Mesodermal cell (in vitro differentiated cells): ENCODE data around the gene GNRHR.
A peak's percentile ranks its signal among the peaks of the same experiment; 100 is the strongest.
"Not testable (repeated sequence)": the region's sequence is repeated elsewhere in the genome, so short reads cannot be mapped to it uniquely, and the experiment has no call there.

Experiments
- H3K27ac ChIP-seq: 2 replicates; pipeline ENCODE4 v1.7.0; 2013; ENCODE audit warnings: mild to moderate bottlenecking, low read depth, low read length, moderate library complexity; ENCODE audit not compliant: severe bottlenecking
- H3K36me3 ChIP-seq: 2 replicates; pipeline ENCODE4 v1.7.1; 2013; ENCODE audit warnings: mild to moderate bottlenecking, low read length, moderate library complexity; ENCODE audit not compliant: control insufficient read depth, insufficient read depth
- H3K4me1 ChIP-seq: one replicate; pipeline ENCODE4 v1.7.1; 2013; ENCODE audit warnings: mild to moderate bottlenecking, low read length; ENCODE audit not compliant: insufficient read depth, control insufficient read depth, poor library complexity, severe bottlenecking
- H3K4me3 ChIP-seq: 2 replicates; pipeline ENCODE4 v1.7.0; 2013; ENCODE audit warnings: low read length, control low read depth, mild to moderate bottlenecking; ENCODE audit not compliant: insufficient read depth, poor library complexity, severe bottlenecking; ENCODE audit errors: extremely low read depth
- H3K9me3 ChIP-seq: 2 replicates; pipeline ENCODE4 v1.7.1; 2013; ENCODE audit warnings: mild to moderate bottlenecking, low read length, moderate library complexity; ENCODE audit not compliant: control insufficient read depth
- WGBS, 2 experiments: methylation state at CpG; one replicate each; pipeline ENCODE4 v1.1.5; 2013; ENCODE audit warnings: missing lambda C conversion rate in 2 of 2; ENCODE audit not compliant: insufficient coverage in 2 of 2; 5-methylcytosine and 5-hydroxymethylcytosine counted together

Gene GNRHR

DNA sequence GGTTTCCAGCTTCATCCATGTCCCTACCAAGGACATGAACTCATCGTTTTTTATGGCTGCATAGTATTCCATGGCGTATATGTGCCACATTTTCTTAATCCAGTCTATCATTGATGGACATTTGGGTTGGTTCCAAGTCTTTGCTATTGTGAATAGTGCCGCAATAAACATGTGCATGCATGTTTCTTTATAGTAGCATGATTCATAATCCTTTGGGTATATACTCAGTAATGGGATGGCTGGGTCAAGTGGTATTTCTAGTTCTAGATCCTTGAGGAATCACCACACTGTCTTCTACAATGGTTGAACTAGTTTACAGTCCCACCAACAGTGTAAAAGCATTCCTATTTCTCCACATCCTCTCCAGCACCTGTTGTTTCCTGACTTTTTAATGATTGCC lies 23.7 kb downstream of the GNRHR start:
- not testable (repeated sequence) for H3K4me1 ChIP-seq, H3K36me3 ChIP-seq, H3K4me3 ChIP-seq, H3K27ac ChIP-seq
- peaks cover 16% of the 10 kb centered on the region for H3K9me3 ChIP-seq
- no CpG with 5 or more reads among the region's 3 CpGs for WGBS, 2 experiments

DNA sequence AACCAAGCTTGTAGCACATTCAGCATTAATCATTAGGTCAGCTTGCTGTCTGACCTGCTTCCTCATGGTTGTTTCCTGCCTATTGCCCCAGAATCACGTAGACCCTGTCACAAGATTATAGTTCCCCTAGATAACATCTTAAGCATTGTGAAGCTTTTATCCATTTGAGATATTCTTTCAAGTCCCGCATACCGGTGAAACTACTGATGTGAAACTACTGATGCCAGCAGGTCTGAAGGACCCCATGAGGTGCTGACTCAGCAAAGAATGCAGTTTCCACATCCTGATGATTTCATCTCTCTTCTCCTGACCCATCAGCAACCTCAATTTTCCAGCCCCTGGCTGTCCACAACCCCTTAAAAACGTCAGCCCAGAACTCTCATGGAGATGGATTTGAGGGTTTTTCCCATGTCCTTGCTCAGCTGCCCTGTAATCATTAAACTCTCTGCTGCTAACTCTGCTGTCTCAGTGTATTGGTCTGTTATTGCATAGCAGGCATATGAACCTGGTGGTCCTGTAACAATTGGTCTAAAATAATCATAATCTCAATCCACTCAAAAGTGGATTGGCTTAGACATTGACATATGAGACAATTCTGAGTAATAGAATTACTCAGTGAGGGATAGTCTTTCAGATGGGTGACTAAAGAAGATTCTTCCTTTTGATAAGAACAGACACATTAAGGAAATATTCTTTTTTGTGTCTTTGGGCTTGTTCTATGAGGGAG lies 26.9 kb downstream of the GNRHR start:
- 91 to 94% methylated on average over 2 to 3 of the region's 4 CpGs for WGBS, 2 experiments
- H3K4me3 ChIP-seq, result no peak overlapping the region
- peak overlapping the region; percentile 1 for H3K27ac ChIP-seq
- H3K36me3 ChIP-seq, result peaks cover 15% of the 10 kb centered on the region
- peaks cover 1% of the 10 kb centered on the region for H3K4me1 ChIP-seq
- peaks cover 16% of the 10 kb centered on the region for H3K9me3 ChIP-seq

DNA sequence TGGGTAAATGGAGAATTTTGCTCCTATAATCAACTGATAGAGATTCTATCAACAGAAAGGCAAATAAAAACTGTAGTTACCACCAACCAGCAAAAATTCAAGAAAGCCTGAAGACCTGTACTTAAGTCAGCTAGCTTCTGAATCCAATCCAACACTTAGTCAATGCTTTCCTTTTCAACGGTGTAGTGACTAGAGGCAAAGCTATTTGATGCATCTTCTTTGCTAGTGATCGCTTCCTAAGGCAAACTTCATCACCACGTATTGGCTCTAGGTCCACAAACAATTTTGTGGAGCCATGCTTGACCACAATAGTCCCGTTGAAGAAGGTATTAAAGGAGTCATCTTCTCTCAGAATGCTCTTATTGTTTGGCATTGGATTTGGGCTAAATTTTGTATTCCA lies 28.2 kb downstream of the GNRHR start:
- Histone ChIP-seq H3K9me3 (peaks cover 16% of the 10 kb centered on the region), H3K27ac (no peak overlapping the region), H3K36me3 (peaks cover 15% of the 10 kb centered on the region), H3K4me1 (peaks cover 14% of the 10 kb centered on the region), H3K4me3 (no peak overlapping the region)
- WGBS, 2 experiments, result 86 to 90% methylated on average over 4 of the region's 4 CpGs

DNA sequence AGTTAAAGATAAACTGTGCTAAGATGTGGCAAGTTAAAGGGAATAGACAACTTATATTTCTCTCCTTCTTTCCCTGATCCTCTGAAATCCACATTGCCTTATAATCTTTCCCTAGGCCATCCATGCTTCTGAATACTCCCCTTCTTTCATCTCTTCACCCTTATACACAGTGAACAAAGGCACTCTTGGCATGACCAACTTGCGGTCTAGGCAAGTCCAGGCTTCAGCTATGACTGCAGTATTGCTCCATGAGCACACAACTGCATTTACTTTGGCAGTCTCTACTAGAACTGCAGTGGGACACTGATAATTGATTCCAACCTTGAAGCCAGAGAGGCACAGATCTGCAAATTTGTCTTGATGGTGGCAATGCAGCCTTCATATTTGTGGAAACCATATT lies 29.1 kb downstream of the GNRHR start:
- H3K27ac ChIP-seq, result no peak overlapping the region
- H3K4me3 ChIP-seq, result no peak overlapping the region
- peaks cover 16% of the 10 kb centered on the region for H3K9me3 ChIP-seq
- peaks cover 21% of the 10 kb centered on the region for H3K36me3 ChIP-seq
- WGBS, 2 experiments, result 100% methylated on average over 1 of the region's 1 CpG
- H3K4me1 ChIP-seq, result peaks cover 16% of the 10 kb centered on the region

DNA sequence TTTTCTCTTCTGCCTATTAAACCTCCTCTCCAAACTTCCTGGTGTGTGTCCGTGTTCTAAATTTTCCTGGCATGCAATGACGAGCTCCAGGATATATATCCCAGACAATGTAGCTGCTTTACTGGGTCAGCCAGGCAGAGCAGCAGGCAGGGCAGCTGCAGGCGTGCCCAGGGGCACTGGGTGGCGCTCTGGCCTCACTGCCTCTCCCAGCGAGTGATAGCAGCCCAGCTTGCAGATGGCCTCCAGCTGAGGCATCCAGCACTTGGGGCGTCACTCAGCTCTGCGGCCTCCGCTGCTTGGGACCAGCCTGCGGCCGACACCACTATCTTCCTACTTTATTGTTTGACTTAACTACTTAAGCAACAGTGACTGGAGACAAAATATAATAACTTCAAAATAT lies 30.2 kb downstream of the GNRHR start:
- peaks cover 16% of the 10 kb centered on the region for H3K9me3 ChIP-seq
- peaks cover 16% of the 10 kb centered on the region for H3K4me1 ChIP-seq
- no peak overlapping the region for H3K27ac ChIP-seq
- 86 to 96% methylated on average over 3 to 6 of the region's 10 CpGs for WGBS, 2 experiments
- H3K4me3 ChIP-seq, result no peak overlapping the region
- H3K36me3 ChIP-seq, result peaks cover 24% of the 10 kb centered on the region

DNA sequence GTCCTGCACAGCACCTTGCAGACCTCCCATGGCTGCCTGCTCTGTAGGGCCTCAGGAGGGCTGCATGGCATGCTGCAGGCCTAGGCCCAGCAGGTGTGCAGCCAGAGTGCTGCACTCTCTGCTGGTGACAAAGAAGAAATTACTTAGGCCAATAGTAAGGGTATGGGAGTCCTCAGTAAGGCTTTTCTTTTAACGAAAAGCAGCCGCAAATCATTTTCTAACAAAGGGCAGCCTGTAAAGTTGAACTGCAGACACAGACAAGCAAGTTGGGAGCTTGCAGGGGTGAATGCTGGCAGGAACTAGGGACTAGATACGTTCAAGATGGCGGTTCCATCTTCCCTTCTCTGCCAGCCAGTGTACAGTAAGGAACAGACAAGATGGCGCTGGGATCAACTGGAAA lies 30.8 kb downstream of the GNRHR start:
- Histone ChIP-seq H3K9me3 (peaks cover 12% of the 10 kb centered on the region), H3K4me3 (no peak overlapping the region), H3K36me3 (peaks cover 24% of the 10 kb centered on the region), H3K27ac (no peak overlapping the region), H3K4me1 (peaks cover 16% of the 10 kb centered on the region)
- 83 to 92% methylated on average over 3 to 5 of the region's 5 CpGs for WGBS, 2 experiments

DNA sequence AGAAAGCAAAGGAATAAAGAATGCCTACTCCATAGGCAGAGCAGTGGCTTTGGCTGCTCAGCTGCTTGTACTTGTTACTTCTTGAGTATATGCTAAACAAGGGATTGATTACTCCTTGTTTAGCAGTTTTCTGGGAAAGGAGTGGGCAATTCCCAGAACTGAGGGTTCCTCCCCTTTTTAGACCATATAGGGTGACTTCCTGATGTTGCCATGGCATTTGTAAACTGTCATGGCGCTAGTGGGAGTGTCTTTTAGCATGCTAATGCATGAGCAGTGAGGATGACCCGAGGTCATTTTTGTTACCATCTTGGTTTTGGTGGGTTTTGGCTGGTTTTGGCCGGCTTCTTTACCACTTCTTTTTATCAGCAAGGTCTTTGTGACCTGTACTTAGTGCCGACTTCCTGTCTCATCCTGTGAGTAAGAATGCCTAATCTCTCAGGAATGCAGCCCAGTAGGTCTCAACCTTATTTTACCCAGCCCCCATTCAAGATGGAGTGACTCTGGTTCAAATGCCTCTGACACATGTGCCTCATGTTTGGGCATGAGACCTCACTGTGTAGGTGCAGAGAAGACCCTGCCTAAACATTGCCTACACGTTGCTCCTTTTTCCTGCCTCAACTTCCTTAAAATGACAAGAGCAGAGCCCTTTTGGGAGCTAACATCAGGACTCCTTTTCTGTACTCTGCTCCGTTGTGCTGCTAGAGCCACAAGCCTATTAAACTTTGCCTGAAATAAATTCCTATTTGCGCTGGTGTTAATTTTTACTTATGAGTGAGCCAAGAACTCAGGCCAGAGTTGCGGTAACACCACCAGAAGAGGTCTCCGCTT lies 32.2 kb downstream of the GNRHR start:
- WGBS, 2 experiments, result 86 to 87% methylated on average over 7 to 9 of the region's 9 CpGs
- Histone ChIP-seq H3K9me3 (peaks cover 4% of the 10 kb centered on the region), H3K4me1 (peaks cover 16% of the 10 kb centered on the region), H3K4me3 (no peak overlapping the region), H3K36me3 (peaks cover 34% of the 10 kb centered on the region), H3K27ac (peak overlapping the region; percentile 67)

DNA sequence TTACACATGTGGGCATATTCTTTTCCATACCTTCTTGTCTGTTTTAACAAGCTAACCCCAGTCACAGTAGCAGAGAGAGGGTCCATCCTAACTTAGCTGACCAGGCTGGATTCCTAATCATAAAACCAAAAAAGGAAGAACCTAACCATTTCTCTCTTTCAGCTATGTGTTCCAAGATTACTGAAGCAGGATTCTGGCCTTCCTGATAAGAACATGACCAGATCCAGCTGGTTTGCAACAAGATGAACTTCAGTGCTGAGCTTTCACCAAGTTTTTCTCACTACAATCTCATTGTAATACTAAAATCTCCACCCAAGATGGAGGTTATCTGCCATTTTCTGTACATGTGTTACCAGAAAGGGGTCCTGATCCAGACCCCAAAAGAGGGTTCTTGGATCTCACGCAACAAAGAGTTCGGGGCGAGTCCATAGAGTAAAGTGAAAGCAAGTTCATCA lies 32.8 kb downstream of the GNRHR start:
- 100% methylated on average over 3 of the region's 3 CpGs for whole genome bisulfite sequencing, 2 experiments
- peak overlapping the region; percentile 67 for H3K27ac ChIP-seq
- H3K9me3 ChIP-seq, result no peaks in the 10 kb centered on the region
- H3K36me3 ChIP-seq, result peaks cover 36% of the 10 kb centered on the region
- no peak overlapping the region for H3K4me3 ChIP-seq
- peaks cover 16% of the 10 kb centered on the region for H3K4me1 ChIP-seq

DNA sequence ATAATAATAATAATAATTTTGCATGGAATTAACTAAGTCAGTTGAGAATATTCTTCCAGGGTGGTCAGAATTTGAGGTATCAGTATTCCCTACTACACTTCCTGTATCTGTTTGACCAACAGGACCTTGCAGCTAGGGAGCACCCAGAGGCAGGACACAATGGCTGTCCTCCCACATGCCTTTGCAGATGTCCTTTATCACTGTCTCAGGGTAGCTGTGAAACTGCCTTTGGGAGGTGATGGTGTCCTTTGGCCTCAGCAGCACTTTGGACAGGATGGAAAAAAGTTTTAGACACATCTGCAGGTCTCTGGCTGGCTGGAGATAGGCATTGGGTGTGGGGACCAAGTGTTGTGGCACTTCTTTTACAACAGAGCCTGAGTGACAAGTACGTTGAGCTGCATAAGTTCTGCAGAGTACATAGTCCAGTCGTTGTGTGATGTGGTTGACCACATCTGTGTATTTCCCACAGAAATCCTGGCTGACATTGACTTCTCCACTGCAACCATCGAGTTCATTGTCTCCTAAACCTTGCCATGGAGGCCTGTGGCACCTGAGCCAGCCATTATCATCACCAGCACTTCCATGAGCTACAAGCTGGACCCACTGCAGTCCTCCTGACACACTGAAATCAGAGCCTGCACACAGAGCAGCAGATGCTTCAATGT lies 34.1 kb downstream of the GNRHR start:
- 90 to 100% methylated on average over 2 to 3 of the region's 3 CpGs for WGBS, 2 experiments
- Histone ChIP-seq H3K27ac (no peak overlapping the region), H3K4me1 (peaks cover 16% of the 10 kb centered on the region), H3K36me3 (peaks cover 41% of the 10 kb centered on the region), H3K4me3 (no peak overlapping the region), H3K9me3 (no peaks in the 10 kb centered on the region)

DNA sequence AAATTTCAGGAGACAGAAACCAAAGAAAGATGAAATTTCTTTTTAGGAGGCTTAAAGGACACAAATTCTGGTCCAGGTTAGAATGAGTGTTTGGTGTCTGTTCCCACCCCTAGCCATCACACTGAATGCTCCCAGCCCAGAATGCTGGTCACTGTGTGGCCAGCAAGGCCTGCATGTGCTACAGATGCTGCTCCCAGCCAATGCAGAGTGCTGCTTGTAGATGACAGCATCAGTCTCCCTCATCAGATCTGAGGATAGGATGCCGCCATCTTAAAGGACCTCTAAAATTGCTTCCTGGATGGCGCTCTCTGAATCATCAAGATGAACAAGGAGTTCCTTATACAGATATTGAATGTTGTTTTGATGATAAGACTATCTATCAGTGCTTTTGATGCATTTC lies 35.3 kb downstream of the GNRHR start:
- H3K36me3 ChIP-seq, result peaks cover 41% of the 10 kb centered on the region
- WGBS, 2 experiments, result 84% methylated on average over 2 of the region's 2 CpGs; no CpG with 5 or more reads in 1 of the 2 experiments

More for the DNA sequence above, 35.3 kb downstream of the GNRHR start:
- Histone ChIP-seq H3K9me3 (no peaks in the 10 kb centered on the region), H3K27ac (no peak overlapping the region), H3K4me3 (no peak overlapping the region), H3K4me1 (peaks cover 25% of the 10 kb centered on the region)
